Activated T-helper 2 cell treated with anti-CD3 and anti-CD28 coated beads, Interferon-gamma antibody, Interleukin-2, Interleukin-4, amounts not matched to agents 10 μg/mL and 5 μg/mL and 100 μg/mL, durations not matched to agents 14 hours and 24 hours and 36 hours (primary cell): Measurements from ENCODE around the gene DPH1. TPM values are rescaled to one million over a fixed set of nuclear protein-coding genes. Genes with fewer than 3 reads are reported as not detected.

Experiments
- DNase-seq: peaks from one replicate; pipeline ENCODE4 v3.0.0; 2021; ENCODE audit warnings: low spot score
- H3K27ac Mint-ChIP-seq: one replicate; pipeline ENCODE4 v1.8.0; 2021; ENCODE audit warnings: mixed read lengths
- H3K27me3 Mint-ChIP-seq: one replicate; pipeline ENCODE4 v1.8.0; 2021; ENCODE audit warnings: low read depth, mixed read lengths
- H3K36me3 Mint-ChIP-seq: one replicate; pipeline ENCODE4 v1.8.0; 2021; ENCODE audit warnings: low read depth, mixed read lengths
- H3K4me1 Mint-ChIP-seq: one replicate; pipeline ENCODE4 v1.8.0; 2021; ENCODE audit warnings: low read depth, mixed read lengths
- H3K4me3 Mint-ChIP-seq: one replicate; pipeline ENCODE4 v1.8.0; 2021; ENCODE audit warnings: low read depth, mild to moderate bottlenecking, moderate library complexity, mixed read lengths
- H3K9me3 Mint-ChIP-seq: one replicate; pipeline ENCODE4 v1.8.0; 2021; ENCODE audit warnings: mixed read lengths
- intact Hi-C: fragments of 100-400 bp; cut with micrococcal nuclease; formaldehyde crosslinking; loops from one replicate; pipeline ENCODE4 v1.15.1; 2023
- total RNA-seq: library from RNA; stranded (reverse); gene quantifications from 2 replicates; pipeline ENCODE4 v1.2.3, GENCODE V29; 2022

Gene DPH1
- total RNA-seq, 1 donor from 2014 or later, result 47.5 TPM

DNA sequence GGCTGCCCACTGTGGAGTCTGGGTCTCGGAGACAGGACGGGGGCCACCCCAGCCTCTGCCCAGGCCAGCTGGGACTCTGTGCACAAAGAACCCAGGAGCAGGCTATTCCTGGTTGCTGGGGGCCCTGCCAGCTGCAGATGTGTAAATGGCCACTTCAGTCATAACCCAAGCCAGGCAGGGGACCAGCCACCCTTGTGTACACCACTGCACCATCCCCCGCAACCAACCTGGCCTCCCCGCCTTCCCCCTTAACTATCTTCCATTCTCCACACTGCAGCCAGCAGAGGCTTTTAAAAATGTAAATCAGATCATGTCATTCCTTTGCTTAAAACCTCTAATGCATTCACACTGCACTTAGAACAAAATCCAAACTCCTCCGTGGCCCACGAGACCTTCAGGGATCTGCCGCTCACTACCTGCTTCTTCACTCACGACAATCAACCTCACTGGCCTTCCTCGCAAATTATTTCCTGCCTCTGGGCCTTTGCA lies 33.1 kb upstream of the DPH1 start:
- Mint-ChIP-seq H3K9me3 (no peaks in the 10 kb centered on the region), H3K4me1 (no peaks in the 10 kb centered on the region), H3K27me3 (peaks cover 37% of the 10 kb centered on the region), H3K4me3 (no peak overlapping the region), H3K36me3 (no peaks in the 10 kb centered on the region), H3K27ac (no peak overlapping the region)
- intact Hi-C loops, result loop anchor here (10.0 kb wide), 1 partner anchor 92 kb away; no protein-coding TSS in a partner anchor
- DNase-seq, result no peak

DNA sequence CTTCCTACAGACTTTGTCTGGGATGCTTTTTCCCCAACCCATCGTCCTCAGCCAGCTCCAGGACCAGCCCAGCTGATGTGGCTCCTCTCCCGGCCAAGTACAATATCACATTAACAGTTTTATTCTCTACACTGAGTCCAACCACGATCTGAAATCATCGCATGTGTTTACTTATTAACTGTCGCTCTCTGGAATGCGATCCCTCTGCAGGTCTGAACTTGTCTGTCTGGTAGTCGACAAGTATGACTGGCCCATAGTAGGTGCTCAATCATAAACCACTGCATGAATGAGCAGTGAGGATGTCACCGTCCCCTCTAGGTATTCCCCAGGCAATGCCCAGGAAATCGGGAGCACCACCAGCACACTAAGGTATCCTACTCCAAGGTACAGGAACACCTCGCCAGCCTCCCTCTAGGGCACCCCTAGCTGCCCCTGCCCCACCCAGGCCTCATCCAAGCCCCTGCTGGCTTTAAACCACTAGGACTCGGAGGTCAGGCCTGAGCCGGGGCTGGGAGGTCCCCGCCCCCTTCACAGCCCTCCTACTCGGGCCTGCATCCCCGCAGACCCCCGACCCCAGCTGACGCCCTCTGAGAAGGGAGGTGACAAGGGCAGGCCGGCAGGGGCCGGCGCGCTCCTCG lies 32.5 kb upstream of the DPH1 start:
- intact Hi-C loops, result loop anchor here (10.0 kb wide), 1 partner anchor 93 kb away; no protein-coding TSS in a partner anchor
- Mint-ChIP-seq H3K36me3 (no peaks in the 10 kb centered on the region), H3K9me3 (no peaks in the 10 kb centered on the region), H3K27me3 (peaks cover 37% of the 10 kb centered on the region), H3K27ac (no peak overlapping the region), H3K4me1 (no peaks in the 10 kb centered on the region), H3K4me3 (no peak overlapping the region)
- no peak for DNase-seq

- Mint-ChIP-seq H3K4me3 (no peak overlapping the region), H3K4me1 (no peaks in the 10 kb centered on the region), H3K27me3 (peaks cover 37% of the 10 kb centered on the region), H3K9me3 (no peaks in the 10 kb centered on the region), H3K36me3 (no peaks in the 10 kb centered on the region), H3K27ac (no peak overlapping the region)
- intact Hi-C loops, result loop anchor here (10.0 kb wide), 1 partner anchor 93 kb away; no protein-coding TSS in a partner anchor
- no peak for DNase-seq
These were observed 31.8 kb upstream of the DPH1 start for GRCh38 chr17:1997927-1998742.

GRCh38 chr17:1999557-2000251 lies 30.2 kb upstream of the DPH1 start:
- Mint-ChIP-seq H3K36me3 (no peaks in the 10 kb centered on the region), H3K4me3 (peak overlapping the region; percentile 45), H3K9me3 (no peaks in the 10 kb centered on the region), H3K4me1 (no peaks in the 10 kb centered on the region), H3K27me3 (peaks cover 34% of the 10 kb centered on the region), H3K27ac (no peak overlapping the region)
- intact Hi-C loops, result loop anchor here (10.0 kb wide), 1 partner anchor 95 kb away; no protein-coding TSS in a partner anchor
- no peak for DNase-seq

DNA sequence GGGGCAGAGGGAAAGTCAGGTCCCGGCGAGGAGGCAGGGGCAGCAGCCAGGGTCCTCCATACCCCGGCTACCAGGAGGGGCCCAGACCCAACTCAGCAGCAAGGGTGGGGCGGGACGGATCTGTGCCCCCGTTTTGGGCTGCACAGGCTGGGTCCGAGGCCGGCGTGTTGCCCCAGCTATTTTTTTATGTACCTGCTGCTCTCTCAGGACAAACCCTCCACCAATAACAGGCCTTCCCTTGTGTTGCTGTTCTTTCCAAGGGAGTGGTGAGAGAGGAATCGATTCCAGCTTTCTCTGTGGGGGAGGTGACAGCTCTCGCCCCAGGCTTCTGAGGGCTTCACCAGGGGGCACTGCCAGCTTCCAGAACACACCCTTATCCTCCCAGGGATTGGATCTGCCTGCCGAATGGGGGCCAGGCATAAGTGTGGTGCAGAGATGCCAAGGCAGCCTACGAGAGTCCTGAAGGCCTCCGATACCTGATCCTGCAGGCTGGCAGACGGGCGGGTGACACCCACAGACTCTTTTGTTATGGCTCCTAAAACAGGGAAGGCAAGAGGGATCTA lies 27.1 kb upstream of the DPH1 start:
- Mint-ChIP-seq H3K4me3 (no peak overlapping the region), H3K4me1 (no peaks in the 10 kb centered on the region), H3K27me3 (peaks cover 12% of the 10 kb centered on the region), H3K9me3 (no peaks in the 10 kb centered on the region), H3K36me3 (no peaks in the 10 kb centered on the region), H3K27ac (no peak overlapping the region)
- DNase-seq, result no peak
- intact Hi-C loops, result no loop called here

- Mint-ChIP-seq H3K27me3 (peaks cover 12% of the 10 kb centered on the region), H3K4me3 (no peak overlapping the region), H3K36me3 (no peaks in the 10 kb centered on the region), H3K4me1 (no peaks in the 10 kb centered on the region), H3K9me3 (no peaks in the 10 kb centered on the region), H3K27ac (no peak overlapping the region)
- intact Hi-C loops, result no loop called here
- no peak for DNase-seq
These were observed 26.4 kb upstream of the DPH1 start for GRCh38 chr17:2003525-2003924.

GRCh38 chr17:2004435-2004952 lies 25.5 kb upstream of the DPH1 start:
- Mint-ChIP-seq H3K4me3 (no peak overlapping the region), H3K27me3 (peaks cover 5% of the 10 kb centered on the region), H3K9me3 (no peaks in the 10 kb centered on the region), H3K4me1 (no peaks in the 10 kb centered on the region), H3K27ac (no peak overlapping the region), H3K36me3 (no peaks in the 10 kb centered on the region)
- no peak for DNase-seq
- intact Hi-C loops, result no loop called here

GRCh38 chr17:2008332-2009126 lies 21.4 kb upstream of the DPH1 start:
- H3K4me3 Mint-ChIP-seq, result no peak overlapping the region
- H3K36me3 Mint-ChIP-seq, result no peaks in the 10 kb centered on the region
- H3K27me3 Mint-ChIP-seq, result peaks cover 2% of the 10 kb centered on the region
- no peak overlapping the region for H3K27ac Mint-ChIP-seq
- no peak for DNase-seq
- no peaks in the 10 kb centered on the region for H3K9me3 Mint-ChIP-seq
- H3K4me1 Mint-ChIP-seq, result no peaks in the 10 kb centered on the region
- intact Hi-C loops, result no loop called here

DNA sequence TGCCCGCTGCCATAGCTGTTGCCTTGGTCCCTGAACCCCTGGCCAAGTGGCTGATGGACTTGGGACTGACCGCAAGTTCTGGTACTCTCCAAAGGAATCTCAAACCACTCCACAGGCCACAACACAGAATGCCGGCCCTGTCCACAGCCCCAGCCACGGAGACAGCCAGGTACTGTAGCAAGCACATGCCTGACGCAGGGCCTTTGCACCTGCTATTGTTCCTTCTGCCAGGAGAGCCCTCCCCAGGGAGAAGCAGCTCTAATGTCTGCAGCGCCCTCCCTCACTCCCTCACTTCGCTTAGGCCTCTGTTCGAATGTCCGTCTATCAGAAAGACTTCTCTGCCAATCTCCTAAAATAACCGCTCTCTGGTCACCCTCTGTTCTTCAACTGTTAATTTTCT lies 20.2 kb upstream of the DPH1 start:
- Mint-ChIP-seq H3K27ac (no peak overlapping the region), H3K9me3 (no peaks in the 10 kb centered on the region), H3K27me3 (peaks cover 2% of the 10 kb centered on the region), H3K36me3 (no peaks in the 10 kb centered on the region), H3K4me1 (no peaks in the 10 kb centered on the region), H3K4me3 (no peak overlapping the region)
- DNase-seq, result no peak
- intact Hi-C loops, result no loop called here

DNA sequence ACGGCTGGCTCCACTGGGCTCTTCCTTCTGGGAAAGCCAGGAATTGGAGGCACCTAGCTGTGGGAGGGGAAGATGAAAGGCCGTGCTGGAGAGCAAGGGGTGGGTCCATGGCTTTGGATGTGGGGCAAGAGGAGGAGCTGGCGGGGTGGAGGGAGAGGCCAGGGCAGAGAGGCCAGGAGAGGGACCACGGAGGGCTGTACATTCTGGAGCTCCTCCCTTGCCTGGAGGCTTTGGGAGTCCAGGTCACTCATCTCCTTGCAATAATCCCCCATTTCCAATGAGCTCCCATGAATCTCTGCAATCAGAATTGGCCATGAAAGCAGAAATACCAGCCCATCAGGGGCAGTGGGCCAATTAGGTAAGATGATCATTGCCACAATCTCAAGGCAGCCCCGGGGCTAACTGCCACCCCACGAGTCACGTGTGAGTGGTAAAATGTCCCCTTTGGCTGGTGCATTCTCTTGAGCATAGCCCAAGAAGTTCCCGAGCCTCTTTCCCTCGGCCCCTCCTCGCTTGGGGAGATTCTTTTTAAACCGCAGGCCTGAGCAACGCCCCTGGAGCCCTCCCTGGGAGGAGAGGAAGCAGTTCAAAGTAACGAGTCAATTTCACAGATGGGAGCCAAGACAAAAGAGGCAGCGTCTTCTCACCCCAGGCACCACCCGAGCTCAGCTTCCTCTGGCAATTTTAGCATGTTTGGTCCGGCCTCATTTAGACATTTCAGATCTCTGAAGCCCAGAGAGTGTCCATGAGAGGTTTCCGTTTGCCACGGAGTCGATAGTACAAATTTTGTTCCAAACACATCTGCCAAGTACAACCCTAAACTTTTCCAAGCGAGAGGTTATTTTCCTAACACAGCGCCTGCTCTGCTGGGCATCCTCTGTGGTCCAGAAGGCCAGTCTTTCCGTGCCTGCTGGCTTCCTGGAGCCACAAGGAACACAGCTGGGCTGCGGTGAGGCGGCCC lies 18.3 kb upstream of the DPH1 start:
- Mint-ChIP-seq H3K27me3 (peaks cover 2% of the 10 kb centered on the region), H3K9me3 (no peaks in the 10 kb centered on the region), H3K36me3 (no peaks in the 10 kb centered on the region), H3K4me3 (no peak overlapping the region), H3K27ac (no peak overlapping the region), H3K4me1 (no peaks in the 10 kb centered on the region)
- intact Hi-C loops, result no loop called here
- no peak for DNase-seq

DNA sequence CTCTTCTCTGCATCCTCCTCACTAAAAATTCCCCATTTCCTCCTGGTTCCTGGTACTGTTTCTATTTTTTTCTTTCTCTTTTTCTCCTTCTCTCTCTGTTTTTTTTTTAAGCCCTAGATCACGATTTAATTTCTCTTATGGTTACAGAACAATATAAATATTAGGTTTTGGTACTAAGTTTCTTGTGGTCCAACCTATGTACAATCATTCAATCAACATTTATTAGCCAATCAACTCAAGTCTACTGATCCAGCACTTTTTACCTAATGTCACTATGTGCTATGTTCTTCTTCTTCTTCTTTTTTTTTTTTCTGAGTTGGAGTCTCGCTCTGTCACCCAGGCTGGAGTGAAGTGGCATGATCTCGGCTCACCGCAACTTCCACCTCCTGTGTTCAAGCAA lies 17.5 kb upstream of the DPH1 start:
- Mint-ChIP-seq H3K4me1 (no peaks in the 10 kb centered on the region), H3K27me3 (peaks cover 3% of the 10 kb centered on the region), H3K36me3 (no peaks in the 10 kb centered on the region), H3K9me3 (no peaks in the 10 kb centered on the region), H3K4me3 (no peak overlapping the region), H3K27ac (no peak overlapping the region)
- no peak for DNase-seq
- intact Hi-C loops, result no loop called here
